Peyer's patch (tissue), 4 donors: ENCODE results near the gene TSPAN14. TPM values are rescaled to one million over a fixed set of nuclear protein-coding genes. Genes with fewer than 3 reads are reported as not detected.

Experiments
- DNase-seq, 3 donors: peaks; one replicate each; pipeline ENCODE4 v3.0.0-alpha.2; 2017 to 2019
- H3K27ac ChIP-seq, 4 donors: fragments of 200-600 bp; sonication (generic); one replicate each; pipeline ENCODE4 v1.5.1; 2016 to 2019
- H3K27me3 ChIP-seq, 2 donors: fragments of 200-600 bp; sonication (generic); one replicate each; pipeline ENCODE4 v1.5.1; 2019
- H3K36me3 ChIP-seq, 3 donors: fragments of 200-600 bp; sonication (generic); one replicate each; pipeline ENCODE4 v1.5.1; 2016 to 2019
- H3K4me1 ChIP-seq, 4 donors: fragments of 200-600 bp; sonication (generic); one replicate each; pipeline ENCODE4 v1.5.1; 2016 to 2019
- H3K4me3 ChIP-seq, 4 donors: fragments of 200-600 bp; sonication (generic); 1 replicate in 3 of 4; 2 replicates in 1 of 4; pipeline ENCODE4 v1.5.1; 2016 to 2019; ENCODE audit warnings: mild to moderate bottlenecking in 1 of 4
- H3K9me3 ChIP-seq, 4 donors: fragments of 200-600 bp; sonication (generic); one replicate each; pipeline ENCODE4 v1.5.1; 2016 to 2019; ENCODE audit warnings: mild to moderate bottlenecking in 1 of 4
- POLR2A ChIP-seq, 2 donors: fragments of 450-650 bp; IDR thresholded peaks; one replicate each; pipeline ENCODE4 v1.5.1; 2017; ENCODE audit warnings: antibody characterized with exemption in 2 of 2, mild to moderate bottlenecking in 2 of 2, moderate library complexity in 2 of 2
- total RNA-seq, 4 donors: library from RNA; depleted of rRNA; stranded (reverse); fragments of >200 nt; gene quantifications; one replicate each; pipeline ENCODE4 v1.1.0, GENCODE V29; 2016
- TF ChIP-seq, protein P1 (sequence below), 6 experiments: fragments of 450-650 bp in 4 of 6; fragments of 200-600 bp in 2 of 6; sonication (generic) in 1 of 6; IDR thresholded peaks; one replicate each; pipeline ENCODE4 v1.5.1; 2017 to 2019; ENCODE audit warnings: antibody characterized with exemption in 6 of 6, mild to moderate bottlenecking in 3 of 6, moderate library complexity in 1 of 6

The TSPAN14 gene
- total RNA-seq, 4 donors from 2014 or later: 51.2 to 72.0 (median 68.0) TPM

DNA sequence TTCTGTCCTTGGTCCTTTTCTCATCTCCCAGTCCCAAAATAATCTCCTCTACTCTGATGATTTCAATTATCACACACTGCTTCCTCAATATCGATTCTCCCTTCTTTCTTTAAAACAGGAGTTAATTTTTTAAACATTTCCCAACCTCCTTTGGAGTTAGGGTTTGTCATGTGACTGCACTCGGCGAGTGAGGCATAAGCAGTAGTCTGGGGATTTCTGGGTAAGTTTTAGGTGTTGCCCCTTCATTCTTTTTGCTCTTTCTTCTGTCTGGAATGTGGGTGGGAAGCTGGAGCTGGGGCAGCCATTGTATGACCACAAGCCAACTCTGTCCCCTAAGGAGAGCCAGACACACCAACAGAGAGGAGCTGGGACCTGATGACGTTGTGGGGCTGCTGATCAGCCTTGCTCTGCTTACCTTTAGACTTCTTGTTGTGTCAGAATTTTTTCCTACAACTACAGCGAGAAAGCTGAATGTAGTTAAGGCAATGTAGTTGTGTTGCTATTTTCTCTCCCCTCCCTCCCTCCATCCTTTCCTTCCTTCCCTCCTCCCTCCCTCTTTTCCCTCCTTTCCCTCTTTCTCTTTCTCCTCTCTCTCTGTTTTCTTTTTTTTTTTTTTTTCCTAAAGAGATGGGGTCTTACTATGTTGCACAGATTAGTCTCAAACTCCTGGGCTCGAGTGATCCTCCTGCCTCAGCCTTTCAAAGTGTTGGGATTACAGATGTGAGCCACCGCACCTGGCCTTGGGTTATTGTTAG lies 6.5 kb upstream of the TSPAN14 start:
- no peaks in the 10 kb centered on the region for H3K36me3 ChIP-seq
- no peaks in the 10 kb centered on the region for H3K9me3 ChIP-seq
- DNase-seq: no peak
- H3K27ac ChIP-seq: no peak overlapping the region
- no peak overlapping the region for H3K4me3 ChIP-seq
- TF ChIP-seq POLR2A (IDR thresholded peaks at IDR 0.05): no peak
- TF ChIP-seq, protein P1, sequence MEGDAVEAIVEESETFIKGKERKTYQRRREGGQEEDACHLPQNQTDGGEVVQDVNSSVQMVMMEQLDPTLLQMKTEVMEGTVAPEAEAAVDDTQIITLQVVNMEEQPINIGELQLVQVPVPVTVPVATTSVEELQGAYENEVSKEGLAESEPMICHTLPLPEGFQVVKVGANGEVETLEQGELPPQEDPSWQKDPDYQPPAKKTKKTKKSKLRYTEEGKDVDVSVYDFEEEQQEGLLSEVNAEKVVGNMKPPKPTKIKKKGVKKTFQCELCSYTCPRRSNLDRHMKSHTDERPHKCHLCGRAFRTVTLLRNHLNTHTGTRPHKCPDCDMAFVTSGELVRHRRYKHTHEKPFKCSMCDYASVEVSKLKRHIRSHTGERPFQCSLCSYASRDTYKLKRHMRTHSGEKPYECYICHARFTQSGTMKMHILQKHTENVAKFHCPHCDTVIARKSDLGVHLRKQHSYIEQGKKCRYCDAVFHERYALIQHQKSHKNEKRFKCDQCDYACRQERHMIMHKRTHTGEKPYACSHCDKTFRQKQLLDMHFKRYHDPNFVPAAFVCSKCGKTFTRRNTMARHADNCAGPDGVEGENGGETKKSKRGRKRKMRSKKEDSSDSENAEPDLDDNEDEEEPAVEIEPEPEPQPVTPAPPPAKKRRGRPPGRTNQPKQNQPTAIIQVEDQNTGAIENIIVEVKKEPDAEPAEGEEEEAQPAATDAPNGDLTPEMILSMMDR (IDR thresholded peaks at IDR 0.05): no peak
- peaks cover 0 to 9% (median 0%) of the 10 kb centered on the region in 4 donors for H3K4me1 ChIP-seq
- no peaks in the 10 kb centered on the region for H3K27me3 ChIP-seq

DNA sequence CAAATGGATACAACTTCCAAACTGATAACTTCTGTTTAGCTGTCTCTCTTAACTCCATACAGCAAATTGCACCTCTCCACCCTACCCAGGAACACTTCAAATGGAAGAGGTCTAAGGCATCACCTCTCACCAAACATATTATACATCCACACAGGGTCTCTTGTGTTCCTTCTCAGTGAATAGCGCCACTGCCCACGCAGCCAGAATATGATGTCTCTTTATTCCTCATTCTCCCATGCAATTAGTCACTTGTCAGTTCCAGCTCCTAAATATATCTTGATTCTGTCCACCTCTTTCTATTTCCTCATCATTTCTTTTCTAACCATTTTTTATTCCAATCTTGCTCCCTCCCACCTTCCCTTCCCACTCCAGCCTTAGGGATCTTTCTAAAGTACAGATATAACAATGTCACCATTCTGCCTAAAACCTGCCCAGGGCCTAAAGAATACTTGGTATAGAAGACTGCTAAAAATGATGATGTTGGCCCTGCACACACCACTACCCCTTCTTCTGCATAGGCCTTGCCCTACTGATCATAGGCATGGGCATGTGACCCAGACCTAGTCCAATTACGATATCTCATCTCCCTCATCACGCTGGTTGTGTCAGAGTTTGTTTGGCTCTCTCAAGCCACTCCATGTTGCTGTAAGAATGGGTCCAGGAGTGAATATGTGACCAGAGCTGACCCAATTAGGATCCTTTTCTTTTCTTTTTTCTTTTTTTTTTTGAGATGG lies 5.7 kb upstream of the TSPAN14 start:
- no peak overlapping the region for H3K27ac ChIP-seq
- no peaks in the 10 kb centered on the region for H3K27me3 ChIP-seq
- H3K4me1 ChIP-seq: peaks cover 0 to 10% (median 1%) of the 10 kb centered on the region in 4 donors
- H3K9me3 ChIP-seq: no peaks in the 10 kb centered on the region
- H3K4me3 ChIP-seq: no peak overlapping the region
- no peaks in the 10 kb centered on the region for H3K36me3 ChIP-seq
- no peak for DNase-seq
- TF ChIP-seq, protein P1 (IDR thresholded peaks at IDR 0.05): no peak
- TF ChIP-seq POLR2A (IDR thresholded peaks at IDR 0.05): no peak

- H3K9me3 ChIP-seq: no peaks in the 10 kb centered on the region
- no peak for DNase-seq
- no peaks in the 10 kb centered on the region for H3K27me3 ChIP-seq
- no peak for TF ChIP-seq POLR2A (IDR thresholded peaks at IDR 0.05)
- TF ChIP-seq, protein P1 (IDR thresholded peaks at IDR 0.05): no peak
- H3K36me3 ChIP-seq: no peaks in the 10 kb centered on the region
- H3K4me3 ChIP-seq: no peak overlapping the region
- no peak overlapping the region for H3K27ac ChIP-seq
- peaks cover 0 to 6% (median 1%) of the 10 kb centered on the region in 4 donors for H3K4me1 ChIP-seq
These were observed 4.6 kb upstream of the TSPAN14 start for GRCh38 chr10:80449520-80449919.

DNA sequence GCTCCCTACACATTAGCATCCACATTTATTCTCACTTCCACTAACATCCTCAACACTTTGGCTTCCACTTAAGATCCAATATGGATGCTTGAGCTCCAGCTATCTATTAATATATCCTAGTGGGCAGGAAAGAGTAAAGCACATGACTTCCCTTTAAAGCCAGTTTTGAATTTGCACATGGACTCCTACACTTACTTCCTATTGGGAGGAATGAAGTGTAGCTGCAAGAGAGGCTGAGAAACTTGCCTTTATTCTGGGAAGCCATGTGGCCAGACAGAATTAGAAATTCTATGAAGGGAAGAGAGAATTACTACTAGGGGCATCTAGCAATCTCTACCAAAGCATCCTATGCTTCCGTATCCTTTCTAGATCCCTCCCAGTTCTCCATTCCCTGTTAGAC lies 3.0 kb upstream of the TSPAN14 start:
- DNase-seq: no peak
- no peak for TF ChIP-seq POLR2A (IDR thresholded peaks at IDR 0.05)
- Histone ChIP-seq H3K4me1 (peaks cover 0 to 13% (median 1%) of the 10 kb centered on the region in 4 donors), H3K4me3 (no peak overlapping the region), H3K9me3 (no peaks in the 10 kb centered on the region), H3K36me3 (no peaks in the 10 kb centered on the region), H3K27ac (no peak overlapping the region), H3K27me3 (no peaks in the 10 kb centered on the region)

DNA sequence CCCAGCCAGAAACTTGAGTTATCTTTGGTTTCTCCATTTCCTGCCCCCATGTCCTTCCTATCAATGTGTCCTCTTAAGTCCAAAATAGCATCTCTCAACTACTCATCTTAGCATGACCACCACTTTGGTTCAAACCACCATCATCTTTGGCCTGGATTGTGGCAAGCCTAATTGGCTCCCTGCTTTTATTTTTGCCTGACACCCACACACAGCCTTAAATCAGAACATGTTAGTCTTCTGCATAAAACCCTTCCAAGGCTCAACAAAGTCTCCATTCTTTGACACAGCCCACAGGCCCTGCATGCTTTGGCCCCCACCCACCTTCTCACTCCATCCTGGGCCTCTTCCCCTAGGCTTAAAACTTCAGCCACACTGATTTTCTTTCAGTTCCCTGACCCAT lies 2.0 kb upstream of the TSPAN14 start:
- Histone ChIP-seq H3K27me3 (no peaks in the 10 kb centered on the region), H3K4me3 (no peak overlapping the region), H3K36me3 (no peaks in the 10 kb centered on the region), H3K9me3 (no peaks in the 10 kb centered on the region), H3K4me1 (peaks cover 0 to 23% (median 5%) of the 10 kb centered on the region in 4 donors), H3K27ac (no peak overlapping the region)
- DNase-seq: no peak
- TF ChIP-seq, protein P1 (IDR thresholded peaks at IDR 0.05): no peak
- TF ChIP-seq POLR2A (IDR thresholded peaks at IDR 0.05): no peak

DNA sequence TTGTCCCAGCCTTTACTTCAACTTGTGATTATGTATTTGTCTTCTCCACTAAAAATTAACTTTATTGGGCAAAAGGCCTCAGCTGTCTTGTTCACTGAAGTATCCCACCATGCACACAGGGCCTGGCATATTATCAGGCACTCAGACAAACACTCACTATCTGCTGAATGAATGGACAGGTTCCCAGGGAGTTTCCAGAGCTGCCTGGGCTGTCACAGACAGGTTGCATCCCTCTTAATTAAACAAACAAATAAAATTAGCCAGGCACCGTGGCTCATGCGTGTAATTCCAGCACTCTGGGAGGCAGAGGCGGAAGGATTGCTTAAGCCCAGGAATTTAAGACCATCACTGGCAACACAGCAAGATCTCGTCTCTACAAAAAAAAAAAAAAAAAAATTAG lies 1.5 kb upstream of the TSPAN14 start:
- H3K4me1 ChIP-seq: peaks cover 0 to 27% (median 5%) of the 10 kb centered on the region in 4 donors
- no peak overlapping the region for H3K27ac ChIP-seq
- H3K4me3 ChIP-seq: no peak overlapping the region
- no peak for TF ChIP-seq POLR2A (IDR thresholded peaks at IDR 0.05)
- TF ChIP-seq, protein P1 (IDR thresholded peaks at IDR 0.05): no peak
- no peaks in the 10 kb centered on the region for H3K27me3 ChIP-seq
- H3K36me3 ChIP-seq: no peaks in the 10 kb centered on the region
- DNase-seq: no peak
- H3K9me3 ChIP-seq: no peaks in the 10 kb centered on the region
